CD4-positive, alpha-beta T cell (primary cell): Measurements from ENCODE around the gene LGALS14. TPM values are rescaled to one million over a fixed set of nuclear protein-coding genes. Genes with fewer than 3 reads are reported as not detected.

Source experiments
- ATAC-seq: fragments of 200-7000 bp; cut with Tn5 transposase; one replicate; pipeline ENCODE4 v1.10.0; 2022; ENCODE audit warnings: mild to moderate bottlenecking; ENCODE audit not compliant: poor library complexity
- CTCF ChIA-PET: fragments of 350-600 bp; sonication (Branson Sonifier 250); formaldehyde crosslinking; loops from one replicate; lab custom pipeline; 2021; ENCODE audit warnings: antibody characterized with exemption, inconsistent platforms; lab: Charles Lee
- POLR2A ChIA-PET: fragments of 350-600 bp; sonication (Branson Sonifier 250); formaldehyde crosslinking; loops from one replicate; lab custom pipeline; 2021; ENCODE audit warnings: antibody characterized with exemption, inconsistent platforms; lab: Charles Lee
- DNase-seq, 14 experiments: peaks; one replicate each; pipeline ENCODE4 v3.0.0-alpha.2; 2013 to 2020; ENCODE audit warnings: mixed read lengths in 2 of 14
- H3K27ac ChIP-seq, 2 donors: one replicate each; pipeline versions ENCODE4 v1.5.1 to v1.7.0; 2013; ENCODE audit warnings: low read length in 2 of 2, low read depth in 1 of 2, mild to moderate bottlenecking in 1 of 2
- H3K27me3 ChIP-seq, 2 experiments: 1 replicate in 1 of 2; 2 replicates in 1 of 2; pipeline versions ENCODE4 v1.6.1 to v1.7.0; 2013; ENCODE audit warnings: low read length in 2 of 2, control low read depth in 1 of 2, mild to moderate bottlenecking in 1 of 2, moderate library complexity in 1 of 2; ENCODE audit not compliant: insufficient read depth in 2 of 2, control insufficient read depth in 1 of 2
- H3K36me3 ChIP-seq: one replicate; pipeline ENCODE4 v1.6.1; 2013; ENCODE audit warnings: low read length, control low read depth; ENCODE audit not compliant: insufficient read depth
- H3K4me1 ChIP-seq: one replicate; pipeline ENCODE4 v1.6.1; 2013; ENCODE audit warnings: low read length, control low read depth; ENCODE audit not compliant: insufficient read depth
- H3K4me3 ChIP-seq: one replicate; pipeline ENCODE4 v1.5.1; 2013; ENCODE audit warnings: mild to moderate bottlenecking, low read length, moderate library complexity
- H3K9me3 ChIP-seq, 2 experiments: 1 replicate in 1 of 2; 2 replicates in 1 of 2; pipeline versions ENCODE4 v1.6.1 to v1.7.0; 2013; ENCODE audit warnings: low read length in 2 of 2, mild to moderate bottlenecking in 2 of 2, control low read depth in 1 of 2, moderate library complexity in 1 of 2; ENCODE audit not compliant: control insufficient read depth in 1 of 2, insufficient read depth in 1 of 2
- H3K27ac Mint-ChIP-seq: one replicate; pipeline ENCODE4 v1.8.0; 2020; ENCODE audit warnings: mixed read lengths
- H3K27me3 Mint-ChIP-seq: one replicate; pipeline ENCODE4 v1.8.0; 2021; ENCODE audit warnings: mixed read lengths
- H3K36me3 Mint-ChIP-seq: one replicate; pipeline ENCODE4 v1.8.0; 2021; ENCODE audit warnings: low read depth, mixed read lengths
- H3K4me1 Mint-ChIP-seq: one replicate; pipeline ENCODE4 v1.8.0; 2021; ENCODE audit warnings: low read depth, mixed read lengths
- H3K4me3 Mint-ChIP-seq: one replicate; pipeline ENCODE4 v1.8.0; 2020; ENCODE audit warnings: mild to moderate bottlenecking, mixed read lengths
- H3K9me3 Mint-ChIP-seq: one replicate; pipeline ENCODE4 v1.8.0; 2020; ENCODE audit warnings: mixed read lengths
- intact Hi-C, 2 experiments: fragments of 100-400 bp; cut with DNase I in 1 of 2; cut with micrococcal nuclease in 1 of 2; formaldehyde crosslinking; loops; one replicate each; pipeline versions ENCODE4 v1.15.1 to v1.9.0; 2023 to 2025; cut with DNase I, micrococcal nuclease
- total RNA-seq, 174 experiments: library from RNA in 2 of 174; stranded (reverse) in 2 of 174; gene quantifications; one replicate each; pipeline ENCODE4 v1.2.3 and lab custom pipeline; 2021 to 2026
- TF ChIP-seq, protein P1 (sequence below): fragments of 200-600 bp; IDR thresholded peaks from one replicate; pipeline ENCODE4 v1.8.0; 2022; ENCODE audit warnings: antibody characterized with exemption, mild to moderate bottlenecking

The LGALS14 gene
- total RNA-seq, 2 experiments from 2014 or later, result not detected

DNA sequence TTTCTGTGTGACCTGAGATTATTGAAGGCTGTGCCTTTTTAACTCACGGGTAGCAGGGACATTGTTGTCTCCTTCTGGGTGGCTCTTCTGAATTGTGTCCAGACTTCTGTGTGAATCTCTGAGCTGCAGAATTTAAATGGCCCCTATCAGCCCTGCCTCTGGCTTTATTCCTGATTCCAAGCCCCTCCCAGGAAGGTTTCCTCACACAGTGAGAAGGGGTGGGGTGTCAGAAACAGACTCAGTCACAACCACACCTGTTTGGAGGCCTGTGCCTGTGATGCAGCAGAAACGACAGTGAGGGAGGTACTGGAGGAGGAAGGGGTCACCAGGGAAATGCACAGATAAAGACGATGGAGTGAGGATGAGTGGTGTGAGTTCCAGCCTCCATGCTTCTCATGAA, 33.6 kb downstream of the LGALS14 start, which contains the start of gene CLC:
TSS of gene CLC (minus strand) at position 139 of the 400 bp plus-strand sequence. CDS start at position 62, 77 bp downstream.
- ATAC-seq (no peak), DNase-seq (no peak)
- no peaks in the 10 kb centered on the region for H3K36me3 ChIP-seq
- no peaks in the 10 kb centered on the region for H3K9me3 ChIP-seq
- peaks cover 0 to 4% of the 10 kb centered on the region in 2 experiments for H3K27me3 ChIP-seq
- Mint-ChIP-seq H3K4me1 (peaks cover 6% of the 10 kb centered on the region), H3K4me3 (no peak within 1 kb of the TSS), H3K9me3 (no peaks in the 10 kb centered on the region), H3K27ac (no peak within 1 kb of the TSS), H3K36me3 (no peaks in the 10 kb centered on the region), H3K27me3 (peaks cover 28% of the 10 kb centered on the region)
- TF ChIP-seq, protein P1, sequence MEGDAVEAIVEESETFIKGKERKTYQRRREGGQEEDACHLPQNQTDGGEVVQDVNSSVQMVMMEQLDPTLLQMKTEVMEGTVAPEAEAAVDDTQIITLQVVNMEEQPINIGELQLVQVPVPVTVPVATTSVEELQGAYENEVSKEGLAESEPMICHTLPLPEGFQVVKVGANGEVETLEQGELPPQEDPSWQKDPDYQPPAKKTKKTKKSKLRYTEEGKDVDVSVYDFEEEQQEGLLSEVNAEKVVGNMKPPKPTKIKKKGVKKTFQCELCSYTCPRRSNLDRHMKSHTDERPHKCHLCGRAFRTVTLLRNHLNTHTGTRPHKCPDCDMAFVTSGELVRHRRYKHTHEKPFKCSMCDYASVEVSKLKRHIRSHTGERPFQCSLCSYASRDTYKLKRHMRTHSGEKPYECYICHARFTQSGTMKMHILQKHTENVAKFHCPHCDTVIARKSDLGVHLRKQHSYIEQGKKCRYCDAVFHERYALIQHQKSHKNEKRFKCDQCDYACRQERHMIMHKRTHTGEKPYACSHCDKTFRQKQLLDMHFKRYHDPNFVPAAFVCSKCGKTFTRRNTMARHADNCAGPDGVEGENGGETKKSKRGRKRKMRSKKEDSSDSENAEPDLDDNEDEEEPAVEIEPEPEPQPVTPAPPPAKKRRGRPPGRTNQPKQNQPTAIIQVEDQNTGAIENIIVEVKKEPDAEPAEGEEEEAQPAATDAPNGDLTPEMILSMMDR, result no peak
- no peak within 1 kb of the TSS for H3K4me3 ChIP-seq
- ChIA-PET CTCF (no interaction called here), POLR2A (no interaction called here)
- intact Hi-C loops, result no loop called here
- no peak within 1 kb of the TSS for H3K27ac ChIP-seq
- H3K4me1 ChIP-seq, result peaks cover 10% of the 10 kb centered on the region

DNA sequence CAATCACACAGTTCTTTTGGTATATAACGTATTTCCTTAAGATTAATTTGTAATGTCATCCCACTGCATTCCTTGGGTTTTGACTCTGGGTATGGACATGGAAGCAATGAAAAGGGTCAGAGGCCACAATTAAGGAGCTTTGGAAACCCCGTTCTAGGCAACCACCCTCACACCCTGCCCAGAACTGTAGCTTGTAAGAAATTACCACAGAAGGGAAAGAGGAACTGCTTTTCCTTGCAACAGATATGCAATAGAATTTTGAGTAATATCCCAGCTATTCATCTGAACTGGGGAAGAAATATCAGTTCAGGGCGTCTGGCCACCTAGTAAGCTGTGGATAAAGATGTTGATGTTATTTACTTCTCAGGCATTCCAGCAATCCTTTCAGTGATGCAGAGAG, 34.5 kb downstream of the LGALS14 start:
- Mint-ChIP-seq H3K27me3 (peaks cover 34% of the 10 kb centered on the region), H3K36me3 (no peaks in the 10 kb centered on the region), H3K27ac (no peak overlapping the region), H3K4me1 (peaks cover 6% of the 10 kb centered on the region), H3K4me3 (no peak overlapping the region), H3K9me3 (no peaks in the 10 kb centered on the region)
- Histone ChIP-seq H3K4me1 (peaks cover 10% of the 10 kb centered on the region), H3K27ac (no peak overlapping the region), H3K36me3 (no peaks in the 10 kb centered on the region), H3K27me3 (peaks cover 4% of the 10 kb centered on the region in 2 experiments), H3K4me3 (no peak overlapping the region), H3K9me3 (no peaks in the 10 kb centered on the region)
- no peak for ATAC-seq
- ChIA-PET CTCF (no interaction called here), POLR2A (no interaction called here)
- DNase-seq, result no peak
- intact Hi-C loops, result no loop called here
- TF ChIP-seq, protein P1, result no peak

DNA sequence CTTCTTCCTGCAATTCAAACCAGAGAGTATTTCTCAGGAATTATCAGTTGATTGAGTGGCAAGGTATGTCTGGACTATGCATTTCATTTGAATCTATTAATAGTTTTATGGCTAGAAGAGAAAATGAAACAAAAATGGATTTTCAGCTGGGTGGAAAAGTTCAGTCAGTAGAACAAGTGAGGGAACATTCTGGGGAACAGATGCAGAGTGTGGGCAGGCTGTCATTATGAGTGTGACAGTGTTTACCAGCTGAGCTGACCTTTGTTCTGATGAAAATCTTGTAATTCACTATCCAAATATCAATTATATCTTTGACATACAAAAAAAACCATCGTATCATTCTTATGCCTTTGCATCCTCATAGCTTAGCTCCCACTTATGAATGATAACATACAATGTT, 36.1 kb downstream of the LGALS14 start:
- intact Hi-C loops, result no loop called here
- peaks cover 10% of the 10 kb centered on the region for H3K4me1 ChIP-seq
- DNase-seq (peak in 1 of 14 experiments; percentile 5), ATAC-seq (no peak)
- Mint-ChIP-seq H3K4me1 (peaks cover 6% of the 10 kb centered on the region), H3K27me3 (peaks cover 36% of the 10 kb centered on the region), H3K9me3 (no peaks in the 10 kb centered on the region), H3K27ac (no peak overlapping the region), H3K4me3 (no peak overlapping the region), H3K36me3 (no peaks in the 10 kb centered on the region)
- H3K27ac ChIP-seq, result no peak overlapping the region
- no peaks in the 10 kb centered on the region for H3K36me3 ChIP-seq
- CTCF ChIA-PET, result no interaction called here
- H3K4me3 ChIP-seq, result no peak overlapping the region
- peaks cover 4 to 6% of the 10 kb centered on the region in 2 experiments for H3K27me3 ChIP-seq
- no peaks in the 10 kb centered on the region for H3K9me3 ChIP-seq
- POLR2A ChIA-PET, result no interaction called here
- TF ChIP-seq, protein P1, result no peak
